Heart right ventricle (tissue), 16 donors: ENCODE results near the gene SLC35F1. TPM values are rescaled to one million over a fixed set of nuclear protein-coding genes. Genes with fewer than 3 reads are reported as not detected.

ENCODE experiments used
- ATAC-seq, 8 donors: fragments of 200-7000 bp; cut with Tn5 transposase; one replicate each; pipeline ENCODE4 v1.9.1; 2020; ENCODE audit warnings: mild to moderate bottlenecking in 8 of 8, moderate library complexity in 8 of 8, moderate number of reproducible peaks in 1 of 8
- DNase-seq, 2 donors: peaks; one replicate each; pipeline ENCODE4 v3.0.0-alpha.2; 2020
- H3K27ac ChIP-seq, 10 donors: fragments of 200-600 bp; sonication (generic) in 2 of 10; one replicate each; pipeline versions ENCODE4 v1.5.0 to v1.8.0; 2020 to 2022; ENCODE audit warnings: mild to moderate bottlenecking in 3 of 10
- H3K27me3 ChIP-seq, 7 donors: fragments of 200-600 bp; one replicate each; pipeline ENCODE4 v1.8.0; 2021 to 2022; ENCODE audit warnings: mild to moderate bottlenecking in 2 of 7
- H3K36me3 ChIP-seq, 9 donors: fragments of 200-600 bp; sonication (generic) in 1 of 9; one replicate each; pipeline versions ENCODE4 v1.5.0 to v1.8.0; 2020 to 2022; ENCODE audit warnings: mild to moderate bottlenecking in 2 of 9
- H3K4me1 ChIP-seq, 9 donors: fragments of 200-600 bp; sonication (generic) in 1 of 9; one replicate each; pipeline versions ENCODE4 v1.5.0 to v1.8.0; 2020 to 2022; ENCODE audit warnings: mild to moderate bottlenecking in 4 of 9
- H3K4me3 ChIP-seq, 10 donors: fragments of 200-600 bp; sonication (generic) in 2 of 10; one replicate each; pipeline versions ENCODE4 v1.5.0 to v1.8.0; 2020 to 2022; ENCODE audit warnings: mild to moderate bottlenecking in 7 of 10, moderate library complexity in 2 of 10
- H3K9me3 ChIP-seq, 11 donors: fragments of 200-600 bp in 10 of 11; sonication (generic) in 2 of 11; one replicate each; pipeline versions ENCODE4 v1.5.0 to v1.8.0; 2013 to 2022; ENCODE audit warnings: mild to moderate bottlenecking in 2 of 11, control low read depth in 1 of 11, moderate library complexity in 1 of 11
- CTCF ChIP-seq, 9 donors: fragments of 200-600 bp; sonication (generic) in 2 of 9; IDR thresholded peaks; one replicate each; pipeline versions ENCODE4 v1.5.0 to v1.8.0; 2021 to 2022; ENCODE audit warnings: antibody characterized with exemption in 9 of 9, mild to moderate bottlenecking in 5 of 9, moderate library complexity in 1 of 9
- WGBS, 2 donors: extraction: QIAGEN DNeasy Blood & Tissue Kit; methylation state at CpG; one replicate each; pipeline ENCODE4 v1.1.7; 2013; ENCODE audit warnings: inconsistent platforms in 1 of 2; 5-methylcytosine and 5-hydroxymethylcytosine counted together
- intact Hi-C, 10 donors: fragments of 100-400 bp; cut with DNase I; formaldehyde crosslinking; loops; one replicate each; pipeline versions ENCODE4 v1.11.1 to v1.14.2; 2022
- polyA plus RNA-seq, 2 donors: library from polyadenylated mRNA; stranded (reverse); fragments of 200-250 nt; gene quantifications; one replicate each; pipeline ENCODE4 v1.2.3, GENCODE V29; 2013
- total RNA-seq, 10 donors: library from RNA; stranded (reverse); fragmentation: NEBNext Ultra II Directional in 3 of 10; extraction: Animal tissue kit (Norgen Biotek cat#: 25700) in 3 of 10; gene quantifications; one replicate each; pipeline versions ENCODE4 v1.2.1 to v1.2.4, GENCODE V29; 2021 to 2023
- donor health status: Arrhythmogenic right ventricular cardiomyopathy.
- donor health status: ischemic (EF 13 %, LVEDD 7.1; RV severe dilation, severe dysfunction).
- donor health status: healthy with polysubstance abuse.
- donor health status: DM: no; HTN: yes; CAD: no.
- donor health status: DM: no; HTN: no; CAD: no.
- donor health status: ischemic (EF 25% LVEDD 6.9; RV normal size, moderate dysfunction).
- donor health status: ischemic (EF 25% LVEDD 5.7; RV mildly dilated, moderate dysfunction).
- donor health status: healthy.
- donor health status: DM: yes; HTN: yes; CAD: no.
- donor health status: Ischemic cardiomyopathy.
- donor health status: ischemic (EF 35%, LVEDD 5.7; RV mildly dilated, moderate dysfunction).
- donor health status: nonischemic (EF 11% LVEDD 7.7; RV severe dilation, severe dysfunction).
- donor health status: DM: yes; HTN: yes; CAD: no.
- donor health status: PGD.
- donor health status: ischemic (EF 29% LVEDD 5.4; RV normal size, mild dysfunction).
- donor health status: nonischemic (EF 23%, LVEDD 6.1; RV moderate dilation, normal function).

Gene SLC35F1
- total and polyA plus RNA-seq, 12 donors = 0.75 to 17.7 (median 6.3) TPM

DNA sequence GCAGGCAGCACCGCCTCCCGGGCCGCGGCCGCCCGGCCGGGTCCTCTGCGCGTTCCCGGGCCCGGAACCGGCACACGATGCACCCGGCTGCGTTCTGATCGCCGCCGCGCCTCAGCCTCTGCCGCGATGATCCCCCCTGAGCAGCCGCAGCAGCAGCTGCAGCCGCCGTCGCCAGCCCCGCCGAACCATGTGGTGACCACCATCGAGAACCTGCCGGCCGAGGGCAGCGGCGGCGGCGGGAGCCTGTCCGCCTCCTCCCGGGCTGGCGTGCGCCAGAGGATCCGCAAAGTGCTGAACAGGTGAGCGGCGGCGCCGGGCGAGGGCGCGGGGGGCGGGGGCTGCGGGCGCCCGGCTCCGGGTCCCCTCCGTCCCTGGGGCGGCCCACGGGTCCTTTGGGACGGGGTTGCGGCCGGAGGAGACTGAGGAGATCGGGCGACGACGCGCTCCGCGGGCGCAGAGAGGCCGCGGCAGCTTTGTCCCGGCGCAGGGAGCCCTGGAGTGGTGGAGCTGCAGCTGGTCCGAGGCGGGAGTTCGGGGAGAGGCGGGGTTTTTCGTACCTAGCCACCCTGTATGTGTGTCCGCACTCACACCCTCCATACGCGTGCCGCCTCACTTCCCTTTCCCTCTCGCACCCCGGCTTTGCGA is 659 bp downstream of the SLC35F1 start:
- intact Hi-C loops = loop anchor here in 1 of 10 donors (10.0 kb wide), 1 partner anchor 357 kb away; no protein-coding TSS in a partner anchor
- Histone ChIP-seq H3K27me3 (peaks cover 6 to 71% (median 52%) of the 10 kb centered on the region in 7 donors), H3K27ac (no peak overlapping the region), H3K9me3 (no peaks in the 10 kb centered on the region), H3K4me1 (peaks cover 0 to 18% (median 9%) of the 10 kb centered on the region in 9 donors), H3K4me3 (peak overlapping the region; percentile 25 to 67 (median 57)), H3K36me3 (no peaks in the 10 kb centered on the region)
- 1% methylated on average over 65 to 81 of the region's 81 CpGs for WGBS, 2 donors
- no peak for TF ChIP-seq CTCF (IDR thresholded peaks at IDR 0.05)
- peak in 4 of 8 donors; percentile 9 to 65 (median 36) for ATAC-seq
- peak in 1 of 2 donors; percentile 13 for DNase-seq

DNA sequence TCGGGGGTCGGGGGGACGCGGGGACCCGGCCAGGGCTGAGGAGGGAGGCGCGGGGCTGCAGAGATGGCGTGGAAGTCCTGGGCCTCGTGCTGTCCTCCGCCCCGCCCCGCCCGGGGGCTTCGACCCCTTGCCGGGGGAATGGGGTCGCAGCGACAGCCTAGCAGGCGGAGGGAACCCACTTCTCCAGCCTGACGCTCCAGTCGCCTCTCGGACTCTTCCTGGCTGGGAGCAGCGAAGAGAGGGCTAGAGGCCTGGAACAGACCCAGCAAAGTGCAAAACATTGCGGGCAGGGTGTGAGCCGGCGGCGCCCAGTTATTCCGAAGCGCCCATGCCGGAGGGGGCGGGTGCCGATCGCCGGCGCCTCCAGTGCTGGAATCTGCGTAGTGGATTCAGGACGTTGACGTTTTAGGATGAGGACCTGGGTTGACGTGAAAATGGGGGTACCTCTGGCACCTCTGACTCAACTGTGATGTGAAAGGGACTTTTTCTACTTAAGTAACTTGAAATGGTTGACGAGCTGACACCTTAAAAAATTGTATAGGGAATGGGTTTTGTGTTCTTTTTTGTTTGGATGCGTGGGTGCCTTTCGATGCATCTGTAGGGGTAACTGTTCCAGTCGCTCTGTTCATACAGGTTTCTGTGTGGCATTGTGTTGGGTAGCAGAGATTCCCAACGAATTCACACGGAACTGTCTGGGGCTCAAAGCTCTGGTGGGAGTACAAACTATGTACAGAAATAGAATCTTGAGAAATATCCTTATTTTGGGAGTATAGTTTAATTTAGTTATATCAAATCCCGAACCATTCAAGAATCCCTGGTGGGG is 1.4 kb downstream of the SLC35F1 start:
- H3K27me3 ChIP-seq = peaks cover 6 to 67% (median 56%) of the 10 kb centered on the region in 7 donors
- ATAC-seq (peak in 1 of 8 donors; percentile 27), DNase-seq (peak in 1 of 2 donors; percentile 10)

DNA sequence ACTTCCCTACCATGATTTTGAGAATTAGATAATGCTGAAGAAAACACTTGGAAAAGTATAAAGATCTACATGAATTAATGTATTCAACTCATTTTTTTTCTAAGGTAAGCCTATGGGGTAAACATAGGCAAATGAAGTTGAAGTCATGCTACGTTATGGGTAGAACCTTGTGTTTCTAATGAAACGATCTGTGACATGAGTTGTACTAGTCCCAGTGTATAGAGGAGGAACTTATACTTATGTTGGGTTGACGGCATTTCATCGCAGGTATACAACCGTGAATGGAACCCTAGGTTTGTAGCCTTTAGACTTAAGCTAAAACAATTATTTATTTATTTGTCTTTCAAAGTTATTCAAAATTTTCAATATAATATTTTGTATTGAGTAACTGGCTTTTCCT is 2.6 kb downstream of the SLC35F1 start:
- Histone ChIP-seq H3K4me1 (peaks cover 0 to 18% (median 9%) of the 10 kb centered on the region in 9 donors), H3K9me3 (no peaks in the 10 kb centered on the region), H3K4me3 (no peak overlapping the region), H3K27ac (no peak overlapping the region), H3K27me3 (peaks cover 6 to 58% (median 46%) of the 10 kb centered on the region in 7 donors), H3K36me3 (no peaks in the 10 kb centered on the region)
- DNase-seq (no peak), ATAC-seq (no peak)
- no peak for TF ChIP-seq CTCF (IDR thresholded peaks at IDR 0.05)
- intact Hi-C loops = loop anchor here in 1 of 10 donors (10.0 kb wide), 1 partner anchor 355 kb away; no protein-coding TSS in a partner anchor
- WGBS, 2 donors = 94% methylated on average over 5 of the region's 5 CpGs

More for the DNA sequence above, 1.4 kb downstream of the SLC35F1 start:
- peak overlapping the region; percentile 25 to 67 (median 57) for H3K4me3 ChIP-seq
- no peak overlapping the region for H3K27ac ChIP-seq
- H3K9me3 ChIP-seq = no peaks in the 10 kb centered on the region
- H3K36me3 ChIP-seq = no peaks in the 10 kb centered on the region
- intact Hi-C loops = loop anchor here in 1 of 10 donors (10.0 kb wide), 1 partner anchor 356 kb away; no protein-coding TSS in a partner anchor
- WGBS, 2 donors = 7% methylated on average over 45 of the region's 45 CpGs
- no peak for TF ChIP-seq CTCF (IDR thresholded peaks at IDR 0.05)
- H3K4me1 ChIP-seq = peaks cover 0 to 18% (median 9%) of the 10 kb centered on the region in 9 donors

DNA sequence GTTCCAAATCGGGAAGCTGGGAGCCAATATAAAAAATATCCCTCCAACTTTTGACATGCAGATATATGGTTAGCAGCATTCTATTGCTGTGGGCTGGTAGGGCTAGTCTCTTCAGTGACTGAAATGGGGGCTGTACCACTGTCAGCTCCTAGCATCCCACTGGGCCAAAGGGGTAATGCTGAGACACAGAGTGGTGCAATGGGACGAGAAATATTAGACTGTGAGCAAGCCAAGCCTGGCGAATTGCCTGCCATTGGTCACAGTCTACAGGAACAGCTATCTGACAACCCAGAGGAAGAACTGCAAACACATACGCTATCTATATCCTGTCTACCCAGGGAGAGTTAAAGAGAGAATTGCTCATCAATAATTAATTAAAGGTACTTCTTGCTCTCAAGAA is 3.5 kb downstream of the SLC35F1 start:
- Histone ChIP-seq H3K9me3 (no peaks in the 10 kb centered on the region), H3K36me3 (no peaks in the 10 kb centered on the region), H3K4me1 (peaks cover 0 to 18% (median 9%) of the 10 kb centered on the region in 9 donors), H3K27ac (no peak overlapping the region), H3K4me3 (no peak overlapping the region), H3K27me3 (peaks cover 6 to 49% (median 39%) of the 10 kb centered on the region in 7 donors)
- DNase-seq (no peak), ATAC-seq (no peak)
- 86 to 88% methylated on average over 4 of the region's 4 CpGs for WGBS, 2 donors
- intact Hi-C loops = no loop called here
- no peak for TF ChIP-seq CTCF (IDR thresholded peaks at IDR 0.05)
